Sigmoid colon (tissue), 4 donors: ENCODE data around the gene CD44.

Experiments
- POLR2A ChIP-seq, 2 donors: fragments of 450-650 bp; IDR thresholded peaks; one replicate each; pipeline ENCODE4 v1.6.1; 2016; ENCODE audit warnings: antibody characterized with exemption in 2 of 2, mild to moderate bottlenecking in 2 of 2, moderate library complexity in 2 of 2
- POLR2AphosphoS5 ChIP-seq, 4 donors: sonication (generic); formaldehyde crosslinking; IDR thresholded peaks; one replicate each; pipeline ENCODE4 v1.6.1; 2017; ENCODE audit warnings: antibody characterized with exemption in 4 of 4
- TF ChIP-seq, protein P1 (sequence below), 4 experiments: fragments of 450-650 bp in 3 of 4; fragments of 200-600 bp in 1 of 4; IDR thresholded peaks; one replicate each; pipeline ENCODE4 v1.5.1; 2016 to 2019; ENCODE audit warnings: antibody characterized with exemption in 4 of 4, mild to moderate bottlenecking in 3 of 4, moderate library complexity in 2 of 4

DNA sequence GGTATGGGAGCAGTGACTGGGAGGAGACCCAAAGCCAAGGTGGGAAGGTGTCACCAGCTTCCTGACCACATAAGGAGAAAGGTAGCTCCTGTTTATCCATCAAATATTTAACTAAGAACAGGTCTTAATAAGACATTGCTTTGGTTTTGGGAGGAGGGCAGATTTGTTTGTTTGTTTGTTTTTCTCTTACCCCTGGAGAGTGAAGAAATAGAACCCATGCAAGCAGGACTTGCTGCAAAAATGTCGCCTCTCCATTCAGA, 26.2 kb upstream of the CD44 start:
- TF ChIP-seq, protein P1, sequence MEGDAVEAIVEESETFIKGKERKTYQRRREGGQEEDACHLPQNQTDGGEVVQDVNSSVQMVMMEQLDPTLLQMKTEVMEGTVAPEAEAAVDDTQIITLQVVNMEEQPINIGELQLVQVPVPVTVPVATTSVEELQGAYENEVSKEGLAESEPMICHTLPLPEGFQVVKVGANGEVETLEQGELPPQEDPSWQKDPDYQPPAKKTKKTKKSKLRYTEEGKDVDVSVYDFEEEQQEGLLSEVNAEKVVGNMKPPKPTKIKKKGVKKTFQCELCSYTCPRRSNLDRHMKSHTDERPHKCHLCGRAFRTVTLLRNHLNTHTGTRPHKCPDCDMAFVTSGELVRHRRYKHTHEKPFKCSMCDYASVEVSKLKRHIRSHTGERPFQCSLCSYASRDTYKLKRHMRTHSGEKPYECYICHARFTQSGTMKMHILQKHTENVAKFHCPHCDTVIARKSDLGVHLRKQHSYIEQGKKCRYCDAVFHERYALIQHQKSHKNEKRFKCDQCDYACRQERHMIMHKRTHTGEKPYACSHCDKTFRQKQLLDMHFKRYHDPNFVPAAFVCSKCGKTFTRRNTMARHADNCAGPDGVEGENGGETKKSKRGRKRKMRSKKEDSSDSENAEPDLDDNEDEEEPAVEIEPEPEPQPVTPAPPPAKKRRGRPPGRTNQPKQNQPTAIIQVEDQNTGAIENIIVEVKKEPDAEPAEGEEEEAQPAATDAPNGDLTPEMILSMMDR (IDR thresholded peaks at IDR 0.05) = no peak
- TF ChIP-seq POLR2AphosphoS5 (IDR thresholded peaks at IDR 0.05) (no peak), POLR2A (IDR thresholded peaks at IDR 0.05) (no peak)
